H1 (cell line): Measurements from ENCODE around the gene ADRA2B.

Source experiments
- CTCF ChIP-seq, 3 experiments: IDR thresholded peaks; 1 replicate in 2 of 3; 2 replicates in 1 of 3; pipeline versions ENCODE4 v1.5.1 to v1.6.1; 2011; ENCODE audit warnings: low read length in 3 of 3, mild to moderate bottlenecking in 3 of 3, inconsistent platforms in 2 of 3, low read depth in 1 of 3, moderate library complexity in 1 of 3; ENCODE audit not compliant: insufficient read depth in 1 of 3; ENCODE audit errors: control extremely low read depth in 1 of 3
- EGR1 ChIP-seq: IDR thresholded peaks from 2 replicates; pipeline ENCODE4 v1.6.1; 2011; ENCODE audit warnings: low read depth, low read length, borderline replicate concordance
- MAFK ChIP-seq: IDR thresholded peaks from 2 replicates; pipeline ENCODE4 v1.6.1; 2012; ENCODE audit warnings: low read depth, mild to moderate bottlenecking, improper control_type of control experiment, low read length

GRCh38 chr2:96074156-96074555 is 42.2 kb downstream of the ADRA2B start:
- TF ChIP-seq MAFK = no peak
- TF ChIP-seq EGR1 = no peak
- no peak for TF ChIP-seq CTCF (IDR thresholded peaks at IDR 0.05; ENCODE audit: control extremely low read depth in 1 of 3, insufficient read depth in 1 of 3, low read depth in 1 of 3, low read length in 3 of 3)
